HG03045 (cell line): ENCODE measurements around the gene BSPRY.
"Not testable (repeated sequence)": the region's sequence is repeated elsewhere in the genome, so short reads cannot be mapped to it uniquely, and the experiment has no call there.

Experiments used
- ATAC-seq: cut with Tn5 transposase; IDR thresholded peaks from one replicate; pipeline ENCODE4 v1.9.1; 2021; ENCODE audit warnings: mild to moderate bottlenecking, moderate library complexity; ENCODE audit not compliant: unreplicated experiment

Gene BSPRY

GRCh38 chr9:113390192-113390960 lies 41.0 kb downstream of the BSPRY start:
- ATAC-seq, result no peak

DNA sequence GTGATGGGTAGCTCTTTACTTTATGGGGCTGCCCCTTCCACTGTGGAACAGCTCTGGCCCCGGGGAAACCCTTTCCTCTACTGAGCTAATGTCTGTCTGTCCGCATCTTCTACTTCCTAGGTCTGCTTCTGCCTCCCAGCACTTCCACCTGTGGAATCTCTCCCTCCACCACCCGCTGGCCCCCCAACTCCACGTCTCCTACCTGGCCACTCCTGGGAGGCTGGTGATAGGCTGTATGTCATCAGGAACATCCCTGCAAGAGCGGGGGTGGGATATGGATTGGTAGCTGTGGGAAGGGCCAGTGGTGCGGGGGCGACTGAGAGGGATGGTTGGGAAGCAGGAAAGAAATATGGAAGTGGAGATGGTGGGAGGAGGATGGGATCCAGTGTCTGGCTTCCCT lies 42.6 kb downstream of the BSPRY start:
- ATAC-seq, result no peak

- ATAC-seq, result no peak
Measured at GRCh38 chr9:113393281-113393680, 43.9 kb downstream of the BSPRY start.

- ATAC-seq, result no peak
Measured at GRCh38 chr9:113395000-113395861, 45.9 kb downstream of the BSPRY start.

DNA sequence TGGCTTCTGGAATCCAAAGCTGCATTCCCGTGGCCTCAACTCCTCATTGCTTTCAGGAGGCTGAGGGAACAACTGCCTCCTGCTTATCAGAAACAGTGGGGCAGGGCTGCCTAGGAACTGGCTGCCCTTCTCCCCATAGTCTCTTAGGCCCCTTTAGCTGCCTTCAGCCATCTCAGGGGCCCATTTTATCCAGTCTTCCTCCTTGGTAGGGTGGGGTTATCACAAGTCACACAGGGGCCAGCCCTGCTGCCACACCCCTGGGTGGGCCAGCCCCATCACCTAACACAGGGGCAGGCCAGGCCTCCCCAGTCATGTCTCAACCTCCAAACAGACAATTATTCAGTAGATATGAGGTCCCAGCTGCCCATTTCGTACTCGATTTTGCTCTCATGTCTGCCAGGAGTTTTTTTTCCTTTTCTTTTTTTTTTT lies 47.9 kb downstream of the BSPRY start:
- ATAC-seq, result no peak

DNA sequence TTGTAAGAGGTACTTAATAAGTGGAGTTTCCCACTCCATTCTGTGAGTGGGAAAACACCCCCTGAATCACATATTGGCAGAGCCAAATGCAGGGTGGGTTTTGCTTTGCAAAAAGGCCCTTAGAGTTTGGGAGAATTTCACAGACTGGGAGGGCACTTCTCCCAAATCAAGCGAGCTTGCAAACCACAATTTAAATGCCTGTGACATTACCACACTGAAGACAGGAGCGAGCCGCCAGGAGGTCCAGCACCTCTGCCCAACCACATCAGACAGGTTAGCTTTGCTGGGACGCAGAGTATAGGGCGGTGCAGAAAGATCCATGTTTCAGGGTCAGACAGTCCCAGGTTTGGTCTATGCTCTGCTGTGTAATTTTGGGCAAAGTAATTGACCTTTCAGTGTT lies 49.5 kb downstream of the BSPRY start:
- ATAC-seq, result no peak

DNA sequence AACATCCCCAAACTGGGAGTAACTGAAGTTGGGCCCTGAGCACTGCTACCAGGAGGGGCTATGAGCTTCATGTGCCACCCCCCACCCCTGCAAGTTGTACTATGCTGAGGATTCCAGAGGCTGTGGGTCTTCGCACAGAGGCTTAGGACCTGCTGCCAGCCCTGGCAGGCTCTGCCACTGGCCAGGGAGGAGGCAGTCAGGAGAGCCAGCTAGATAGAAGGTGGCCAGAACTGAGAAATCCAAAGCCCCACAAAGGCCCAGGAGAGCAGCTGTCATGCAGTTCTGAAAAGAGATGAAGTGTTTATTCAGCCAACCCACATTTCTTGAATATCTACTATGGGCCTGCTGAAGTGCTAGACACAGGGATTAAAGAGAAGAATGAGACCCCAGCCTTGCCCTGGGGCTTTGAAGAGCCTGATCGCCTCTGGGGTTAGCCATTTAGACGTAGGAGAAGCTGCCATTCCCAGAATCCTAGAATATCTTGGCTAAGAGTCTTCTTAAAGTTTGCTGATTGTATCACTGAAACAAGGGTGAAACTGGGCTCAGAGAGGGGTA lies 50.4 kb downstream of the BSPRY start:
- no peak for ATAC-seq

DNA sequence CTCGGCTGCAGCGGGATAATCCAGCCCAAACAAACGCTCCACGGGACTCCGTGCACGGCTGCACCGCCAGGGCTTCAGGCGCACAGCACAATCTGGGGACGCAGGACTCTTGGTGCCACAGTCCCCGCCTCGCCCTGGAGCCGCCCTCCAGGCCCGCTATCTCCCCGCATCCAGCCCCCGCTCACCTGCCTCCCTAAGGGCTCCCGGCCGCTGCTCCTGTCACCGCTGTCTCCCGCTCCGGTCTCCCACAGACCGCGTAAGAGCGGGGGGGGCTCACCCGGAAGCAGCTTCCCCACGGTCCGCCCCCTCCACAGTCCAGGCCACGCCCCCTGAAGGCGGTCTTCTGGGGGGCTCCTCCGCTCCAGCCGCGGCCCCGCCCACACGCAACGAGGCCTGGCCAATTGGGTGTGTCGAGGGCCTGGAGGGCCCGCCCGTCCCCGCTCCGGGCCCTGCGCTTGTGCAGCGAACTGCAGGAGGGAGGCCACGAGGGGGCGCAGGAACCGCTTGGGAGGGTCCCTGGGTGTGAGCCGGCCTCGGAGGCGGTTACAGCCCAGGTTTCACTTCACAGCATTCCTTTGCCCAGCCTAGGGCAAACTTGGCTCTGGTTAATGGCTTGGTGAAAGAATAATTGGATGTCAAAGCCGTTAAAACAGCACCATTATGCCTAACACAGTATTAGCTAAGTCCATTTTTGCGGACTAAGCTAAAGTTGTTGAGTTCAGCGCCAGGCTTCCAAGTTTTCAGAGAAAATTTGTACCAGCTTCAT lies 51.9 kb downstream of the BSPRY start, which contains the start of gene ALAD:
Gene ALAD (minus strand): TSS at position 258 of the 766 bp plus-strand sequence. CDS start 7,725 bp downstream, outside the sequence.
- ATAC-seq, result peak; percentile 99

GRCh38 chr9:113403646-113404045 lies 54.3 kb downstream of the BSPRY start:
- no peak for ATAC-seq

- not testable (repeated sequence) for ATAC-seq
Measured at GRCh38 chr9:113406353-113406752, 57.0 kb downstream of the BSPRY start.

DNA sequence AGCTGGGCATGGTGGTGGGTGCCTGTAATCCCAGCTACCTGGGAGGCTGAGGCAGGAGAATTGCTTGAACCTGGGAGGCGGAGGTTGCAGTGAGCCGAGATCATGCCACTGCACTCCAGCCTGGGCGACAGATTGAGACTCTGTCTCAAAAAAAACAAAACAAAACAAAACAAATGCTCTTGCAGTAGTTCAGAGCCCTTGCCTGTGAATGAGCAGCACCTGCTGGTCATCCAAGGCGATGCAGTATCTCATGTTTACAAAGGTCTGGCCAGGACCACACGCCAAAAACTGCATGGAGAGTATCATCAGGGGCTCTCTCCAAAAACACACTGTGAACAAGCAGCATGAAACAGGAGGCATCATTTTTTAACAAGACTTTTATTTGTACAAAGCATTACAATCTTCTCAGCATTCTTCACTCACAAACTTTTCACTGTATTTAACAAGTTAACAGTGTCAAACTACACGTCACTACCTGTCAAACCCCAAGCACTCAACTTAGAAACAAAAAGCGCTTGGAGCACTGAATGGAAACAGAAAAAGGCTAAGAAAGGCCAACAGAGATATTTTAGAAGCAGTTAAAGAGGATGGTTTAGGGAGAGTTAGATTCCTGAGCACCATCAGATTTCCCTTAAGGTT lies 57.7 kb downstream of the BSPRY start:
- not testable (repeated sequence) for ATAC-seq

DNA sequence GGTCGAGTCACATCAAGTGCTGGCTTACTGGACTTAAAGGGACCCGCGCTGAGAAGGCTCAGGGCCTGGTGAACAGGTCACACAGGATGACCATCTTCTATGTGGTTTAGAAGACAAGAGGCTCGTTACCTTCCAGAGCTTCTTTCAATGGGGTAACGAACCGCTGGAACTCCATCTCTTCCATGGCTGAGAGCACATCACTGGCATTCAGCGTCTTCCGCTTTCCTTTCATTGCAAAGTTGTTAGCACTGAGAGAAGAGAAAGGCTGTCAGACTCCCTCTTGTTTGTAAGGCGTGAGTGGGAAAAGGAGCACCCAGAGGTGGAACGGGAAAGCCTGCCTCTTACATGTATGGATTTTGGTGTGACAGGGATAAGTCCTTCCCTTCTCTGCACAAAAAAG lies 60.1 kb downstream of the BSPRY start:
- no peak for ATAC-seq

DNA sequence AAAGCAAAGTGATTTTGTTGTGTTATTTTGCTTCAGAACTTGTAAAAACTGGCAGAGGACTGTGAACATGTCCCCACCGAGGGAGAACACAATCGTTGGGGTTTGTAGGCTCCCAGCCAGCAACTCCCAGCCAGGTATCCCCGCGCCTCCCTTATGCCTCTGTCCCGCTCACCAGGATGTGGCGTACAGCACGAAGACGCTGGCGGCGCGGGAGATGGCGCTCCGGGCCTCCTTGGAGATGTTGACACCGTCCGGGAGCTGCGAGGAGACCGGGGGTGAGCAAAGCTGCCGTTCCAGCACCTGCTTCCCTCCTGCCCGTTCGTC lies 60.5 kb downstream of the BSPRY start:
- ATAC-seq, result peak; percentile 4

- ATAC-seq, result peak; percentile 93
Measured at GRCh38 chr9:113410207-113410864, 61.0 kb downstream of the BSPRY start, which contains the start of the genes C9orf43 and POLE3. Gene C9orf43, plus strand, starts transcription at chr9:113410747. Its CDS starts 2,747 bp downstream, at chr9:113413494. Gene POLE3, minus strand, starts transcription at chr9:113410675. Its CDS starts 382 bp downstream, at chr9:113410293.

DNA sequence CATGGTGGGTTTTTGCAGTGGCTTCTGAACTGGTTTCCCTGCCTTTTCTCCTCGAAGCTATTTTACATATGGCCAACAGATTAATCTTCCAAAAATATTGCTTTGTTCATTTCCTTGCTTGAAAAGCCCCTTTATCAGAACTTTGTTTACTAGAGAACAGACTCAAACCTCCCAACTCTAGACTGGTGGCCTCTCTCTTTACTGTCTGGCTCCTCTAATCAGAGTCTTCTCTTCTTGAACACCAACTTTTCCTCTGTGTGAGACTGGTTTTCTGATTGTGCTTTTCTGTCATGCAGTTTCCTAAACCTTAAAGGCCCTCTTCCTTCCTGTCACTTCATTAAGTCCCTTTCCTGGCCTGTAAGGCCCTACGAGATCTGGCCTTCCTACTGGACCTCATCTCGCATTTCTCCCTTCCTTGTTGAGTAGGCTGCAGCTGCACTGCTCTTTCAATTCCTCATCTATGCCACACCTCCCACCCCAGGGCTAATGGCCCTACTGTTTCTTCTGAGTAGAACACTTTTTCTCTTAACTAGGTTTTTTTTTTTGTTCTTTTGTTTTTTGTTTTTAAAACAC lies 66.9 kb downstream of the BSPRY start:
- peak; percentile 91 for ATAC-seq

- no peak for ATAC-seq
Measured at GRCh38 chr9:113417370-113417769, 68.0 kb downstream of the BSPRY start.
